IMR-90 (cell line): ENCODE results near the gene RSPH9. TPM values are rescaled to one million over a fixed set of nuclear protein-coding genes. Genes with fewer than 3 reads are reported as not detected.

Experiments used
- RAD21 ChIP-seq: IDR thresholded peaks from 2 replicates; pipeline ENCODE4 v1.6.1; 2012; ENCODE audit warnings: low read length, improper control_type of control experiment
- polyA plus RNA-seq, 3 experiments: library from polyadenylated mRNA; depleted of rRNA; stranded (reverse); fragments of >200 nt; gene quantifications; 2 replicates each; pipeline ENCODE4 v1.2.3, GENCODE V29; 2012; ENCODE audit warnings: low replicate concordance in 1 of 3
- total RNA-seq: library from RNA; depleted of rRNA; stranded (reverse); fragments of >200 nt; gene quantifications from 2 replicates; pipeline ENCODE4 v1.2.3, GENCODE V29; 2012
- TF ChIP-seq, protein P1 (sequence below): conservative IDR thresholded peaks from 2 replicates; pipeline ENCODE4 v1.5.1; 2012; ENCODE audit warnings: mild to moderate bottlenecking, low read depth, low read length, improper control_type of control experiment
- TF ChIP-seq, protein P2 (sequence below): fragments of 150-350 bp; IDR thresholded peaks from 2 replicates; pipeline ENCODE4 v1.6.1; 2016; ENCODE audit warnings: low read depth, mild to moderate bottlenecking, low read length, moderate library complexity, borderline replicate concordance

RSPH9 gene
- total and polyA plus RNA-seq, 2 of the 4 experiments (the other 2 are of a cell fraction), result 0.18 to 0.21 TPM

DNA sequence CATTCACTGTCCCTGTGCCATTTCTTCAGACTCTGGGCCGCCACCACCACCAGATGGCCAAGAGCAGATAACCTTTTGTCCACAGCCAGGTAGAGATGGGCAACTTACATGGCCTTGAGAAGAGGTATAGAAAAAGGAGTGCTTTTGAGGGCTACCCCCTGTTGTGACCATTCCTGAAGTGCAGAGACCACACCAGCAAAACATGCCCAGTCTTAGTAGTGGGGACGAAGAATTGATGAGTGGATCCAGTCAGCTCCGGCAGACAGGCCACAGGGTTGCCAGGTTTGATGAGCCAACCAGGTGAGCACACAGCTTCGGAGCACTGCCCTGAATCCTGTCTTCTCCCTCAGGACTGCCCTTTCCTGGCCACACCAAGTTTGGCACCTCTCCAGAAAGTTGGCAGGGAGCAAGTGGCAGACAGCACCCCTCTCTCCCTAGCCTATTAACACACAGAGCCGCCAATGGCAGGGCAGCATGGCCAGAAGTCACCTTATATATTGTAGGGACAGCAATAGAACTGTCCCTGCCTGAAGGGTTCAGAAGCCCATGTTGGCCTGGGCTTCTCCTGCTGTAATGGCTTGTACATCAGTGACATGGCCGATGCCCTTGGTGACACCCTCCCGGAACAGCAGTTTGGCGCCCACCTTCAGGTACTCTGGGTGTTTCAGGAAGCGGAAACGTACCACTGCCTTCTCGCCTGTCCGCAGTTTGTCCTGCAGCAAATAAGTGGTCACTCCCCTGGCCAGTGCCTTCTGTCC, 23.6 kb upstream of the RSPH9 start (continued):
- TF ChIP-seq, protein P1, sequence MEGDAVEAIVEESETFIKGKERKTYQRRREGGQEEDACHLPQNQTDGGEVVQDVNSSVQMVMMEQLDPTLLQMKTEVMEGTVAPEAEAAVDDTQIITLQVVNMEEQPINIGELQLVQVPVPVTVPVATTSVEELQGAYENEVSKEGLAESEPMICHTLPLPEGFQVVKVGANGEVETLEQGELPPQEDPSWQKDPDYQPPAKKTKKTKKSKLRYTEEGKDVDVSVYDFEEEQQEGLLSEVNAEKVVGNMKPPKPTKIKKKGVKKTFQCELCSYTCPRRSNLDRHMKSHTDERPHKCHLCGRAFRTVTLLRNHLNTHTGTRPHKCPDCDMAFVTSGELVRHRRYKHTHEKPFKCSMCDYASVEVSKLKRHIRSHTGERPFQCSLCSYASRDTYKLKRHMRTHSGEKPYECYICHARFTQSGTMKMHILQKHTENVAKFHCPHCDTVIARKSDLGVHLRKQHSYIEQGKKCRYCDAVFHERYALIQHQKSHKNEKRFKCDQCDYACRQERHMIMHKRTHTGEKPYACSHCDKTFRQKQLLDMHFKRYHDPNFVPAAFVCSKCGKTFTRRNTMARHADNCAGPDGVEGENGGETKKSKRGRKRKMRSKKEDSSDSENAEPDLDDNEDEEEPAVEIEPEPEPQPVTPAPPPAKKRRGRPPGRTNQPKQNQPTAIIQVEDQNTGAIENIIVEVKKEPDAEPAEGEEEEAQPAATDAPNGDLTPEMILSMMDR, result no peak
- no peak for TF ChIP-seq RAD21
- TF ChIP-seq, protein P2, sequence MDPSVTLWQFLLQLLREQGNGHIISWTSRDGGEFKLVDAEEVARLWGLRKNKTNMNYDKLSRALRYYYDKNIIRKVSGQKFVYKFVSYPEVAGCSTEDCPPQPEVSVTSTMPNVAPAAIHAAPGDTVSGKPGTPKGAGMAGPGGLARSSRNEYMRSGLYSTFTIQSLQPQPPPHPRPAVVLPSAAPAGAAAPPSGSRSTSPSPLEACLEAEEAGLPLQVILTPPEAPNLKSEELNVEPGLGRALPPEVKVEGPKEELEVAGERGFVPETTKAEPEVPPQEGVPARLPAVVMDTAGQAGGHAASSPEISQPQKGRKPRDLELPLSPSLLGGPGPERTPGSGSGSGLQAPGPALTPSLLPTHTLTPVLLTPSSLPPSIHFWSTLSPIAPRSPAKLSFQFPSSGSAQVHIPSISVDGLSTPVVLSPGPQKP, result no peak
